ENCODE data around the gene FLOT2. TPM values are rescaled to one million over a fixed set of nuclear protein-coding genes. Genes with fewer than 3 reads are reported as not detected.
A peak's percentile ranks its signal among the peaks of the same experiment; 100 is the strongest.
"Not testable (repeated sequence)": the region's sequence is repeated elsewhere in the genome, so short reads cannot be mapped to it uniquely, and the experiment has no call there.

Gene FLOT2
- total RNA-seq, 1 experiment from 2014 or later: 23.1 TPM

DNA sequence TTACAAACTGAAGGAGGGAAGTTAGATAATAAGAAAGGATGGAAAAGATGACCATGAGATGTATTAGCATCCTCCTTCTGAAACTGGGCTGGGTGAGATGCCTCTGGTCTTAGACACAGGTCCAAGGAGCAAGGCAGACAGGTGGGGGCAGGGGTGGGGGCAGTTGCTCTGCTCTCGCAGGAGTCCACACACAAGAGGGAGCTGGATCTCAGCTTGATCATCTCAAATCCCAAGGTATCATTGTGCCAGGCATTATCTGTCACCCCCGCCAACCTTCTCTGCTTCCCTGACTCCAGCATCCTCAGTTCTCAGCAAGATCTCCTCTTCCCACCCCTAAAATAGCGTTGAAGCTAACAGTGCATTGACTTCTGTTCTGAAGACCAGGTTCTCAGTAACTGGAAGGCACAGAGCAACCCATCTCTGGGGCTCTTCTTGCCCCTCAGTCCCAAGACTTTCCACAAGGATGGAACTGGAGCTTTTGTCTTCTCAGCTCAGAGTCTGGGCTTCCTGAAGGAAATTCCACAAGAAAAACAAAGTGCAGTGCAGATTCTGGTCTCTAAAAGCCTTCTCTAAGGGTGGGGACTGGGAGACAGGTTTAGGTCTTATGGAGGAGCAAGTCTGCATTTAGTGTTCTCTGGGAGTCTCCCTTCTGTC lies 1.6 kb downstream of the FLOT2 start:
- no peaks in the 10 kb centered on the region for H3F3A ChIP-seq (ENCODE audit: low read length, unreplicated experiment)
- peaks cover 8% of the 10 kb centered on the region for H3K4me1 ChIP-seq (ENCODE audit: insufficient read depth, low read length)
- no peaks in the 10 kb centered on the region for H3K9me2 ChIP-seq (replicated peaks; ENCODE audit: low read length)
- H4K20me1 ChIP-seq (ENCODE audit: low read length): no peaks in the 10 kb centered on the region
- 0 out of 2 replicates have a peak, but pooled peaks cover 9% of the 10 kb centered on the region for H3K79me2 ChIP-seq (ENCODE audit: low read length)
- DNase-seq: no peak
- intact Hi-C loops (cut with micrococcal nuclease): no loop called here
- TF ChIP-seq, protein P1, sequence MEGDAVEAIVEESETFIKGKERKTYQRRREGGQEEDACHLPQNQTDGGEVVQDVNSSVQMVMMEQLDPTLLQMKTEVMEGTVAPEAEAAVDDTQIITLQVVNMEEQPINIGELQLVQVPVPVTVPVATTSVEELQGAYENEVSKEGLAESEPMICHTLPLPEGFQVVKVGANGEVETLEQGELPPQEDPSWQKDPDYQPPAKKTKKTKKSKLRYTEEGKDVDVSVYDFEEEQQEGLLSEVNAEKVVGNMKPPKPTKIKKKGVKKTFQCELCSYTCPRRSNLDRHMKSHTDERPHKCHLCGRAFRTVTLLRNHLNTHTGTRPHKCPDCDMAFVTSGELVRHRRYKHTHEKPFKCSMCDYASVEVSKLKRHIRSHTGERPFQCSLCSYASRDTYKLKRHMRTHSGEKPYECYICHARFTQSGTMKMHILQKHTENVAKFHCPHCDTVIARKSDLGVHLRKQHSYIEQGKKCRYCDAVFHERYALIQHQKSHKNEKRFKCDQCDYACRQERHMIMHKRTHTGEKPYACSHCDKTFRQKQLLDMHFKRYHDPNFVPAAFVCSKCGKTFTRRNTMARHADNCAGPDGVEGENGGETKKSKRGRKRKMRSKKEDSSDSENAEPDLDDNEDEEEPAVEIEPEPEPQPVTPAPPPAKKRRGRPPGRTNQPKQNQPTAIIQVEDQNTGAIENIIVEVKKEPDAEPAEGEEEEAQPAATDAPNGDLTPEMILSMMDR (conservative IDR thresholded peaks at IDR 0.05; ENCODE audit: low read depth, low read length): no peak
- TF ChIP-seq EZH2phosphoT487 (IDR thresholded peaks at IDR 0.05; ENCODE audit: borderline replicate concordance, low read length) (no peak), EZH2 (IDR thresholded peaks at IDR 0.05; ENCODE audit: low read length, unreplicated experiment) (no peak)
- H3K27ac ChIP-seq (ENCODE audit: low read length): no peak overlapping the region
- ChIA-PET CTCF (interaction anchor here (0.5 kb wide), 1 partner anchor 53 kb away, joined by 3 read pairs; the partner anchor contains the start of gene FAM222B), POLR2A (ENCODE audit: unreplicated experiment) (no interaction called here)
- peak overlapping the region; percentile 92 for H3K4me2 ChIP-seq (ENCODE audit: low read length)
- H3K36me3 ChIP-seq (ENCODE audit: low read depth, low read length): no peaks in the 10 kb centered on the region
- no TSS peak for BruUV-seq (replicated peaks)
- no peak overlapping the region for H2AFZ ChIP-seq (ENCODE audit: low read length)
- H3K9me3 ChIP-seq (ENCODE audit: low read length): no peaks in the 10 kb centered on the region
- H3K4me3 ChIP-seq (ENCODE audit: low read length): peak overlapping the region; percentile 83; the same call in 1 of the 2 replicates
- no peak for ATAC-seq
- no peaks in the 10 kb centered on the region for H3K27me3 ChIP-seq (ENCODE audit: low read length)
- H3K9ac ChIP-seq (ENCODE audit: low read length): no peak overlapping the region

DNA sequence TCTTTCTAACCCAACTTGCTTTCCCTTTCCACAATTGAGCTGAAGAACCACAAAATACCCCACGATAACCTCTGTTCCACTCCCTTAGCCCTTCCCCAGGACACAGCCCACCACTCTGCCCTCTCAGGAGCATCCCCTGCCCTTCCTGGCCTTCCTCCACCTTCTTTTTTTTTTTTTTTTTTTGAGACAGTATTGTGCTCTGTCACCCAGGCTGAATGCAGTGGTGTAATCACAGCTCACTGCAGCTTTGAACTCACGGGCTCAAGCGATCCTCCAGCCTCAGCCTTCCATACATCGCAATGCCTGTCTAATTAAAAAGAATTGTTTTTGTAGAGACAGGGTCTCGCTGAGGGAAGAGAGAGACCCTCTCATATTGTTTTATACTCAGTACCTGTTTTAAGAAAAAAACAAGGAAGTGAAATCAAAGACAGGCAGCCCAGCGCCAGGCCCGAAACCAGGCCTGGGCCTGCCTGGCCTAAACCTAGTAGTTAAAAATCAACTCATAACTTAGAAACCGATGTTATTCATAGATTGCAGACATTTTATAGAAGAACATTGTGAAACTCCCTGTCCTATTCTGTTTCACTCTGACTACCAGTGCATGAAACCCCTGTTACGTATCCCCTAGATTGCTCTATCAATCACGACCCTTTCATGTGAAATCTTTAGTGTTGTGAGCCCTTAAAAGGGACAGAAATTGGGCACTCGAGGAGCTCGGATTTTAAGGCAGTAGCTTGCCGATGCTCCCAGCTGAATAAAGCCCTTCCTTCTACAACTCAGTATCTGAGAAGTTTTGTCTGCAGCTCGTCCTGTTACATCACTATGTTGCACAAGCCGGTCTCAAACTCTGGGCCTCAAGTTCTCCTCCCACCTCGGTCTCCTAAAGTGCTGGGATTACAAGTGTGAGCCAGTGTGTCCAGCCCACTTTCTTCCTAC lies 4.0 kb downstream of the FLOT2 start:
- H3K9me3 ChIP-seq (ENCODE audit: low read length); DNase-seq; ATAC-seq; H3K9me2 ChIP-seq (replicated peaks; ENCODE audit: low read length); H3K79me2 ChIP-seq (ENCODE audit: low read length); H3K9ac ChIP-seq (ENCODE audit: low read length); H3F3A ChIP-seq (ENCODE audit: low read length, unreplicated experiment); intact Hi-C loops (cut with micrococcal nuclease); H3K36me3 ChIP-seq (ENCODE audit: low read depth, low read length); H2AFZ ChIP-seq (ENCODE audit: low read length); H4K20me1 ChIP-seq (ENCODE audit: low read length); H3K4me1 ChIP-seq (ENCODE audit: insufficient read depth, low read length); H3K4me3 ChIP-seq (ENCODE audit: low read length); H3K4me2 ChIP-seq (ENCODE audit: low read length); H3K27me3 ChIP-seq (ENCODE audit: low read length); CTCF ChIA-PET; BruUV-seq (replicated peaks); H3K27ac ChIP-seq (ENCODE audit: low read length): not testable (repeated sequence)
- POLR2A ChIA-PET (ENCODE audit: unreplicated experiment): interaction anchor here (0.7 kb wide), 1 partner anchor 14 kb away, joined by 3 read pairs; no protein-coding TSS in a partner anchor

DNA sequence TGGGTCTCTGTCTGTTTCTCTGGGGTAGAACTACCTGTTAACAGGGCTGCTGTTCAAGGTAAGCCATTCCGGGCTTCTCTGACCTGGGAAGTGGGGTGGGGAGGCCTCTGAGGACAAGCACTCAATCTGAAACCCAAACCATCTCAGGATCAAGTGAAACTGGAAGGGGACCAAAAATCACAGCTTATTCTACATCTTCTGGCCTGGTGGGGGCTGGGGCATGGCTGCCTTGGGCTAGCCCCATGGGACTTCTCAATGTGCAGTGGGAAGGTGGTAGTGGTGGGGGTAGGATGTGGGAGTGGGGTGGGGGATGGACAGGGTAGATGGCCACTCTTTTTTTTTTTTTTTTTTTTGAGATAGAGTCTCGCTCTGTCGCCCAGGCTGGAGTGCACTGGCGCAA lies 5.5 kb downstream of the FLOT2 start:
- no peak overlapping the region for H3K4me2 ChIP-seq (ENCODE audit: low read length)
- no peak overlapping the region for H3K27ac ChIP-seq (ENCODE audit: low read length)
- ChIA-PET CTCF (no interaction called here), POLR2A (ENCODE audit: unreplicated experiment) (no interaction called here)
- intact Hi-C loops (cut with micrococcal nuclease): no loop called here
- TF ChIP-seq EZH2 (IDR thresholded peaks at IDR 0.05; ENCODE audit: low read length, unreplicated experiment) (no peak), EZH2phosphoT487 (IDR thresholded peaks at IDR 0.05; ENCODE audit: borderline replicate concordance, low read length) (no peak)
- TF ChIP-seq, protein P1 (conservative IDR thresholded peaks at IDR 0.05; ENCODE audit: low read depth, low read length): no peak
- no peaks in the 10 kb centered on the region for H3K27me3 ChIP-seq (ENCODE audit: low read length)
- DNase-seq (no peak), ATAC-seq (no peak)
- H4K20me1 ChIP-seq (ENCODE audit: low read length): no peaks in the 10 kb centered on the region
- H2AFZ ChIP-seq (ENCODE audit: low read length): no peak overlapping the region
- H3K4me1 ChIP-seq (ENCODE audit: insufficient read depth, low read length): no peaks in the 10 kb centered on the region
- no peak overlapping the region for H3K9ac ChIP-seq (ENCODE audit: low read length)
- no peaks in the 10 kb centered on the region for H3K9me2 ChIP-seq (replicated peaks; ENCODE audit: low read length)
- no peaks in the 10 kb centered on the region for H3F3A ChIP-seq (ENCODE audit: low read length, unreplicated experiment)
- BruUV-seq (replicated peaks): no TSS peak
- H3K4me3 ChIP-seq (ENCODE audit: low read length): no peak overlapping the region
- H3K9me3 ChIP-seq (ENCODE audit: low read length): no peaks in the 10 kb centered on the region
- H3K36me3 ChIP-seq (ENCODE audit: low read depth, low read length): no peaks in the 10 kb centered on the region
- 0 out of 2 replicates have a peak, but pooled peaks cover 6% of the 10 kb centered on the region for H3K79me2 ChIP-seq (ENCODE audit: low read length)
